Neuronal stem cell (in vitro differentiated cells): Measurements from ENCODE around the gene PRKN.
A peak's percentile ranks its signal among the peaks of the same experiment; 100 is the strongest.

ENCODE experiments used
- DNase-seq: peaks from one replicate; pipeline ENCODE4 v3.0.0-alpha.2; 2013; ENCODE audit warnings: low spot score
- H2AFZ ChIP-seq: one replicate; pipeline ENCODE4 v1.6.1; 2013; ENCODE audit warnings: mild to moderate bottlenecking, low read length, inconsistent platforms
- H2AK5ac ChIP-seq: 2 replicates; pipeline ENCODE4 v1.6.1; 2013; ENCODE audit warnings: low read depth, mild to moderate bottlenecking, inconsistent platforms, low read length, moderate library complexity, mixed read lengths
- H2BK120ac ChIP-seq: 2 replicates; pipeline ENCODE4 v1.6.1; 2013; ENCODE audit warnings: low read depth, mild to moderate bottlenecking, inconsistent platforms, low read length, moderate library complexity, mixed read lengths
- H2BK12ac ChIP-seq: one replicate; pipeline ENCODE4 v1.6.1; 2013; ENCODE audit warnings: low read length, inconsistent platforms
- H2BK15ac ChIP-seq: 2 replicates; pipeline ENCODE4 v1.6.1; 2013; ENCODE audit warnings: mild to moderate bottlenecking, low read length, inconsistent platforms, mixed read lengths
- H2BK5ac ChIP-seq: one replicate; pipeline ENCODE4 v1.6.1; 2013; ENCODE audit warnings: inconsistent platforms, mild to moderate bottlenecking, low read length, moderate library complexity
- H3K14ac ChIP-seq: one replicate; pipeline ENCODE4 v1.6.1; 2013; ENCODE audit warnings: low read length, inconsistent platforms
- H3K18ac ChIP-seq: 2 replicates; pipeline ENCODE4 v1.6.1; 2013; ENCODE audit warnings: low read length, inconsistent platforms
- H3K23ac ChIP-seq: 2 replicates; pipeline ENCODE4 v1.6.1; 2013; ENCODE audit warnings: low read depth, mild to moderate bottlenecking, mixed read lengths, low read length, inconsistent platforms; ENCODE audit not compliant: poor library complexity
- H3K27ac ChIP-seq: replicated peaks from 3 replicates; pipeline ENCODE4 v1.5.1; 2013; ENCODE audit warnings: low read length, inconsistent platforms
- H3K27me3 ChIP-seq, 3 experiments: 2 replicates each; pipeline ENCODE4 v1.6.1; 2013; ENCODE audit warnings: low read length in 3 of 3, mild to moderate bottlenecking in 2 of 3, inconsistent platforms in 1 of 3, low read depth in 1 of 3, mixed read lengths in 1 of 3, moderate library complexity in 1 of 3; ENCODE audit not compliant: control insufficient read depth in 3 of 3, insufficient read depth in 3 of 3
- H3K36me3 ChIP-seq, 2 donors: replicated peaks in 1 of 2; 2 replicates each; pipeline ENCODE4 v1.6.1; 2013; ENCODE audit warnings: low read length in 2 of 2; ENCODE audit not compliant: control insufficient read depth in 2 of 2, insufficient read depth in 2 of 2
- H3K4ac ChIP-seq: 2 replicates; pipeline ENCODE4 v1.6.1; 2013; ENCODE audit warnings: inconsistent platforms, mild to moderate bottlenecking, low read length, moderate library complexity
- H3K4me1 ChIP-seq, 2 donors: 1 replicate in 1 of 2; 2 replicates in 1 of 2; pipeline ENCODE4 v1.6.1; 2013; ENCODE audit warnings: low read length in 2 of 2, low read depth in 1 of 2; ENCODE audit not compliant: control insufficient read depth in 2 of 2, insufficient read depth in 1 of 2
- H3K4me2 ChIP-seq: one replicate; pipeline ENCODE4 v1.6.1; 2013; ENCODE audit warnings: mild to moderate bottlenecking, low read length, inconsistent platforms; ENCODE audit not compliant: insufficient read depth, poor library complexity, severe bottlenecking
- H3K4me3 ChIP-seq, 2 donors: 2 replicates each; pipeline ENCODE4 v1.5.1; 2013; ENCODE audit warnings: low read length in 2 of 2, mild to moderate bottlenecking in 2 of 2, inconsistent platforms in 1 of 2, moderate library complexity in 1 of 2
- H3K79me1 ChIP-seq: one replicate; pipeline ENCODE4 v1.6.1; 2013; ENCODE audit warnings: low read depth, mild to moderate bottlenecking, inconsistent platforms, low read length, moderate library complexity
- H3K9ac ChIP-seq: one replicate; pipeline ENCODE4 v1.6.1; 2013; ENCODE audit warnings: mild to moderate bottlenecking, low read depth, low read length, inconsistent platforms; ENCODE audit not compliant: poor library complexity
- H3K9me3 ChIP-seq, 2 donors: replicated peaks in 1 of 2; 2 replicates each; pipeline versions ENCODE3 to v1.6.1; 2013; ENCODE audit warnings: low read length in 2 of 2, mild to moderate bottlenecking in 2 of 2, inconsistent platforms in 1 of 2, low read depth in 1 of 2, mixed read lengths in 1 of 2, moderate library complexity in 1 of 2; ENCODE audit not compliant: control insufficient read depth in 2 of 2, insufficient read depth in 1 of 2
- H4K8ac ChIP-seq: one replicate; pipeline ENCODE4 v1.6.1; 2013; ENCODE audit warnings: low read depth, mild to moderate bottlenecking, inconsistent platforms, low read length, moderate library complexity
- H4K91ac ChIP-seq: one replicate; pipeline ENCODE4 v1.6.1; 2013; ENCODE audit warnings: low read length, low read depth, mild to moderate bottlenecking, inconsistent platforms; ENCODE audit not compliant: poor library complexity
- WGBS, 2 donors: extraction: QIAGEN DNeasy Blood & Tissue Kit; methylation state at CpG; one replicate each; pipeline ENCODE4 v1.1.7; 2013; ENCODE audit warnings: missing lambda C conversion rate in 2 of 2, mixed read lengths in 1 of 2; ENCODE audit not compliant: insufficient read length in 2 of 2, insufficient replicate concordance in 1 of 2; ENCODE audit errors: extremely low coverage in 2 of 2; 5-methylcytosine and 5-hydroxymethylcytosine counted together

The PRKN gene

GRCh38 chr6:161575523-161576254 is 1151.9 kb downstream of the PRKN start:
- Histone ChIP-seq H4K91ac (no peak overlapping the region), H3K9ac (no peak overlapping the region), H3K27me3 (no peaks in the 10 kb centered on the region), H3K18ac (no peak overlapping the region), H2AK5ac (no peak overlapping the region), H2BK12ac (no peak overlapping the region), H3K4me3 (no peak overlapping the region), H3K23ac (no peak overlapping the region), H3K79me1 (no peaks in the 10 kb centered on the region), H3K27ac (peak overlapping the region; percentile 39), H2BK15ac (no peak overlapping the region), H3K14ac (no peak overlapping the region), H3K4ac (no peak overlapping the region), H2AFZ (peak overlapping the region; percentile 65), H3K9me3 (no peaks in the 10 kb centered on the region), H4K8ac (no peak overlapping the region), H2BK120ac (no peak overlapping the region), H2BK5ac (no peak overlapping the region), H3K4me2 (no peak overlapping the region), H3K36me3 (no peaks in the 10 kb centered on the region), H3K4me1 (peaks cover 2 to 7% of the 10 kb centered on the region in 2 donors)
- peak; percentile 17 for DNase-seq
- no CpG with 5 or more reads among the region's 13 CpGs for WGBS, 2 donors

GRCh38 chr6:161568885-161569456 is 1158.6 kb downstream of the PRKN start:
- Histone ChIP-seq H3K4me1 (no peaks in the 10 kb centered on the region), H3K4me2 (no peak overlapping the region), H2AFZ (no peak overlapping the region), H2BK15ac (no peak overlapping the region), H3K36me3 (no peaks in the 10 kb centered on the region), H2BK5ac (no peak overlapping the region), H3K9ac (no peak overlapping the region), H3K4me3 (no peak overlapping the region), H4K8ac (no peak overlapping the region), H3K27me3 (peaks cover 0 to 13% (median 0%) of the 10 kb centered on the region in 3 experiments), H2BK120ac (no peak overlapping the region), H4K91ac (no peak overlapping the region), H3K18ac (no peak overlapping the region), H3K27ac (no peak overlapping the region), H3K4ac (no peak overlapping the region), H2BK12ac (no peak overlapping the region), H3K23ac (no peak overlapping the region), H3K9me3 (no peaks in the 10 kb centered on the region), H2AK5ac (no peak overlapping the region), H3K14ac (no peak overlapping the region), H3K79me1 (no peaks in the 10 kb centered on the region)
- WGBS, 2 donors: no CpG with 5 or more reads among the region's 6 CpGs
- DNase-seq: no peak

- H3K27me3 ChIP-seq: peaks cover 0 to 13% (median 3%) of the 10 kb centered on the region in 3 experiments
- WGBS, 2 donors: no CpG with 5 or more reads among the region's 3 CpGs
- no peak overlapping the region for H3K23ac ChIP-seq
Measured at GRCh38 chr6:161564952-161565351, 1162.6 kb downstream of the PRKN start.

GRCh38 chr6:161561908-161562307 is 1165.7 kb downstream of the PRKN start:
- H3K27me3 ChIP-seq: peaks cover 0 to 13% (median 3%) of the 10 kb centered on the region in 3 experiments

More at GRCh38 chr6:161564952-161565351, 1162.6 kb downstream of the PRKN start:
- H3K27ac ChIP-seq: no peak overlapping the region
- H2BK120ac ChIP-seq: no peak overlapping the region
- H3K4ac ChIP-seq: no peak overlapping the region
- H2BK5ac ChIP-seq: no peak overlapping the region
- no peak overlapping the region for H4K8ac ChIP-seq
- no peak overlapping the region for H3K4me2 ChIP-seq
- H3K14ac ChIP-seq: no peak overlapping the region
- no peaks in the 10 kb centered on the region for H3K79me1 ChIP-seq
- H4K91ac ChIP-seq: no peak overlapping the region
- no peak overlapping the region for H2BK12ac ChIP-seq
- peak overlapping the region; percentile 6 for H2AK5ac ChIP-seq
- no peaks in the 10 kb centered on the region for H3K36me3 ChIP-seq
- no peaks in the 10 kb centered on the region for H3K9me3 ChIP-seq
- H2BK15ac ChIP-seq: no peak overlapping the region
- no peak overlapping the region for H3K4me3 ChIP-seq
- no peaks in the 10 kb centered on the region for H3K4me1 ChIP-seq
- H3K9ac ChIP-seq: no peak overlapping the region
- H3K18ac ChIP-seq: no peak overlapping the region
- no peak overlapping the region for H2AFZ ChIP-seq
- DNase-seq: no peak

More at GRCh38 chr6:161561908-161562307, 1165.7 kb downstream of the PRKN start:
- no peak overlapping the region for H3K4me2 ChIP-seq
- no peak overlapping the region for H3K18ac ChIP-seq
- no peak overlapping the region for H2BK15ac ChIP-seq
- no peak overlapping the region for H4K91ac ChIP-seq
- H3K23ac ChIP-seq: no peak overlapping the region
- no peaks in the 10 kb centered on the region for H3K9me3 ChIP-seq
- H2BK5ac ChIP-seq: no peak overlapping the region
- H3K4me1 ChIP-seq: no peaks in the 10 kb centered on the region
- DNase-seq: no peak
- no peak overlapping the region for H4K8ac ChIP-seq
- no peak overlapping the region for H3K4ac ChIP-seq
- H3K27ac ChIP-seq: no peak overlapping the region
- H2BK120ac ChIP-seq: no peak overlapping the region
- no peaks in the 10 kb centered on the region for H3K36me3 ChIP-seq
- no peak overlapping the region for H2BK12ac ChIP-seq
- no peak overlapping the region for H2AFZ ChIP-seq
- no peak overlapping the region for H3K4me3 ChIP-seq
- no CpG with 5 or more reads among the region's 9 CpGs for WGBS, 2 donors
- no peak overlapping the region for H3K14ac ChIP-seq
- H3K79me1 ChIP-seq: no peaks in the 10 kb centered on the region
- H3K9ac ChIP-seq: no peak overlapping the region
- no peak overlapping the region for H2AK5ac ChIP-seq
